H9 (cell line): ENCODE data around the gene ACVR1B. TPM values are rescaled to one million over a fixed set of nuclear protein-coding genes. Genes with fewer than 3 reads are reported as not detected.
A peak's percentile ranks its signal among the peaks of the same experiment; 100 is the strongest.

Experiments
- DNase-seq: peaks from one replicate; pipeline ENCODE4 v3.0.0-alpha.2; 2017
- H2AFZ ChIP-seq: one replicate; pipeline ENCODE4 v1.6.1; 2013; ENCODE audit warnings: mild to moderate bottlenecking, low read length, control low read depth, moderate library complexity
- H2AK5ac ChIP-seq: 2 replicates; pipeline ENCODE4 v1.6.1; 2013; ENCODE audit warnings: low read length, control low read depth, mixed read lengths; ENCODE audit not compliant: insufficient read length
- H2BK120ac ChIP-seq: one replicate; pipeline ENCODE4 v1.6.1; 2013; ENCODE audit warnings: low read depth, mild to moderate bottlenecking, low read length, control low read depth, inconsistent platforms; ENCODE audit not compliant: poor library complexity, severe bottlenecking
- H2BK12ac ChIP-seq: 2 replicates; pipeline ENCODE4 v1.6.1; 2013; ENCODE audit warnings: low read length, control low read depth, mixed read lengths, low read depth; ENCODE audit not compliant: insufficient read length
- H2BK15ac ChIP-seq: 2 replicates; pipeline ENCODE4 v1.6.1; 2013; ENCODE audit warnings: low read depth, low read length, control low read depth
- H2BK20ac ChIP-seq: one replicate; pipeline ENCODE4 v1.6.1; 2013; ENCODE audit warnings: low read depth, mild to moderate bottlenecking, low read length, control low read depth, inconsistent platforms; ENCODE audit not compliant: poor library complexity, severe bottlenecking
- H2BK5ac ChIP-seq: 2 replicates; pipeline ENCODE4 v1.6.1; 2013; ENCODE audit warnings: low read length, control low read depth, mixed read lengths; ENCODE audit not compliant: insufficient read length
- H3K14ac ChIP-seq: 2 replicates; pipeline ENCODE4 v1.6.1; 2013; ENCODE audit warnings: low read length, control low read depth; ENCODE audit not compliant: insufficient read depth
- H3K18ac ChIP-seq: 2 replicates; pipeline ENCODE4 v1.6.1; 2013; ENCODE audit warnings: low read depth, mild to moderate bottlenecking, mixed read lengths, low read length, control low read depth; ENCODE audit not compliant: insufficient read length
- H3K23ac ChIP-seq: 2 replicates; pipeline ENCODE4 v1.6.1; 2013; ENCODE audit warnings: low read length, control low read depth, mixed read lengths, low read depth; ENCODE audit not compliant: insufficient read length
- H3K23me2 ChIP-seq: 2 replicates; pipeline ENCODE4 v1.6.1; 2013; ENCODE audit warnings: low read depth, mild to moderate bottlenecking, mixed read lengths, low read length, control low read depth; ENCODE audit not compliant: insufficient read length, poor library complexity, severe bottlenecking
- H3K27ac ChIP-seq: 2 replicates; pipeline ENCODE4 v1.5.1; 2013; ENCODE audit warnings: low read length, control low read depth, mixed read lengths, low read depth; ENCODE audit not compliant: insufficient read length
- H3K27me3 ChIP-seq: 2 replicates; pipeline ENCODE4 v1.6.1; 2013; ENCODE audit warnings: low read length, control low read depth, inconsistent platforms; ENCODE audit not compliant: insufficient read depth
- H3K4ac ChIP-seq: 2 replicates; pipeline ENCODE4 v1.6.1; 2013; ENCODE audit warnings: low read depth, mild to moderate bottlenecking, control low read depth, inconsistent platforms, low read length, moderate library complexity
- H3K4me1 ChIP-seq: 2 replicates; pipeline ENCODE4 v1.6.1; 2013; ENCODE audit warnings: low read length, control low read depth, inconsistent platforms; ENCODE audit not compliant: insufficient read depth
- H3K4me2 ChIP-seq: 2 replicates; pipeline ENCODE4 v1.6.1; 2013; ENCODE audit warnings: low read length, control low read depth, mixed read lengths; ENCODE audit not compliant: insufficient read length, insufficient read depth
- H3K56ac ChIP-seq: 2 replicates; pipeline ENCODE4 v1.6.1; 2013; ENCODE audit warnings: low read depth, mild to moderate bottlenecking, mixed read lengths, low read length, control low read depth; ENCODE audit not compliant: insufficient read length
- H3K79me1 ChIP-seq: 2 replicates; pipeline ENCODE4 v1.6.1; 2013; ENCODE audit warnings: low read depth, mild to moderate bottlenecking, moderate library complexity, low read length, control low read depth, inconsistent platforms; ENCODE audit not compliant: insufficient read depth, poor library complexity, severe bottlenecking
- H3K79me2 ChIP-seq: 2 replicates; pipeline ENCODE4 v1.6.1; 2013; ENCODE audit warnings: low read length, control low read depth, inconsistent platforms; ENCODE audit not compliant: insufficient read depth
- H3K9ac ChIP-seq: 2 replicates; pipeline ENCODE4 v1.6.1; 2013; ENCODE audit warnings: low read length, control low read depth, mixed read lengths; ENCODE audit not compliant: insufficient read length; ENCODE audit errors: extremely low read depth
- H3K9me3 ChIP-seq: one replicate; pipeline ENCODE4 v1.6.1; 2013; ENCODE audit warnings: low read depth, low read length, inconsistent platforms; ENCODE audit not compliant: control insufficient read depth
- H3T11ph ChIP-seq: one replicate; pipeline ENCODE4 v1.6.1; 2013; ENCODE audit warnings: mild to moderate bottlenecking, low read length, control low read depth, inconsistent platforms
- H4K20me1 ChIP-seq: one replicate; pipeline ENCODE4 v1.6.1; 2013; ENCODE audit not compliant: control insufficient read depth, insufficient read length, insufficient read depth
- H4K5ac ChIP-seq: 2 replicates; pipeline ENCODE4 v1.6.1; 2013; ENCODE audit warnings: low read depth, mild to moderate bottlenecking, mixed read lengths, low read length, control low read depth; ENCODE audit not compliant: insufficient read length
- H4K8ac ChIP-seq: replicated peaks from 2 replicates; pipeline ENCODE4 v1.6.1; 2013; ENCODE audit warnings: low read length, control low read depth, mixed read lengths, low read depth; ENCODE audit not compliant: insufficient read length
- H4K91ac ChIP-seq: 2 replicates; pipeline ENCODE4 v1.6.1; 2013; ENCODE audit warnings: low read depth, mild to moderate bottlenecking, moderate library complexity, mixed read lengths, low read length, control low read depth; ENCODE audit not compliant: insufficient read length
- H3K27ac Mint-ChIP-seq, 3 experiments: 2 replicates in 2 of 3; 3 replicates in 1 of 3; pipeline ENCODE4 v1.8.0; 2020 to 2021; ENCODE audit warnings: mixed read lengths in 3 of 3, mild to moderate bottlenecking in 1 of 3, moderate library complexity in 1 of 3
- H3K27me3 Mint-ChIP-seq: 2 replicates; pipeline ENCODE4 v1.8.0; 2021; ENCODE audit warnings: low read depth, mild to moderate bottlenecking, moderate library complexity, mixed read lengths
- H3K36me3 Mint-ChIP-seq, 3 experiments: 2 replicates in 2 of 3; 3 replicates in 1 of 3; pipeline ENCODE4 v1.8.0; 2020 to 2021; ENCODE audit warnings: low read depth in 3 of 3, mixed read lengths in 3 of 3; ENCODE audit not compliant: insufficient read depth in 1 of 3
- H3K4me1 Mint-ChIP-seq, 2 experiments: 2 replicates each; pipeline ENCODE4 v1.8.0; 2020; ENCODE audit warnings: mixed read lengths in 2 of 2
- H3K4me3 Mint-ChIP-seq, 2 experiments: 2 replicates in 1 of 2; 3 replicates in 1 of 2; pipeline ENCODE4 v1.8.0; 2020 to 2021; ENCODE audit warnings: mild to moderate bottlenecking in 2 of 2, mixed read lengths in 2 of 2, moderate library complexity in 1 of 2
- H3K9me3 Mint-ChIP-seq, 2 experiments: 2 replicates in 1 of 2; 3 replicates in 1 of 2; pipeline ENCODE4 v1.8.0; 2020; ENCODE audit warnings: mild to moderate bottlenecking in 2 of 2, mixed read lengths in 2 of 2, moderate library complexity in 1 of 2
- WGBS: extraction: QIAGEN DNeasy Blood & Tissue Kit; methylation state at CpG from one replicate; pipeline ENCODE4 v1.1.7; 2013; ENCODE audit warnings: missing lambda C conversion rate, low lambda C conversion rate, mixed read lengths; ENCODE audit not compliant: insufficient read length; ENCODE audit errors: extremely low coverage; 5-methylcytosine and 5-hydroxymethylcytosine counted together
- total RNA-seq: library from RNA; stranded (reverse); gene quantifications from 2 replicates; pipeline ENCODE4 v1.2.1, GENCODE V29; 2021
- TF ChIP-seq, protein P1 (sequence below): fragments of 200-600 bp; sonication (generic); conservative IDR thresholded peaks from 3 replicates; pipeline ENCODE4 v1.8.0; 2021; ENCODE audit warnings: antibody characterized with exemption, mild to moderate bottlenecking

The ACVR1B gene
- total RNA-seq, 1 experiment from 2014 or later, result 16.3 TPM

DNA sequence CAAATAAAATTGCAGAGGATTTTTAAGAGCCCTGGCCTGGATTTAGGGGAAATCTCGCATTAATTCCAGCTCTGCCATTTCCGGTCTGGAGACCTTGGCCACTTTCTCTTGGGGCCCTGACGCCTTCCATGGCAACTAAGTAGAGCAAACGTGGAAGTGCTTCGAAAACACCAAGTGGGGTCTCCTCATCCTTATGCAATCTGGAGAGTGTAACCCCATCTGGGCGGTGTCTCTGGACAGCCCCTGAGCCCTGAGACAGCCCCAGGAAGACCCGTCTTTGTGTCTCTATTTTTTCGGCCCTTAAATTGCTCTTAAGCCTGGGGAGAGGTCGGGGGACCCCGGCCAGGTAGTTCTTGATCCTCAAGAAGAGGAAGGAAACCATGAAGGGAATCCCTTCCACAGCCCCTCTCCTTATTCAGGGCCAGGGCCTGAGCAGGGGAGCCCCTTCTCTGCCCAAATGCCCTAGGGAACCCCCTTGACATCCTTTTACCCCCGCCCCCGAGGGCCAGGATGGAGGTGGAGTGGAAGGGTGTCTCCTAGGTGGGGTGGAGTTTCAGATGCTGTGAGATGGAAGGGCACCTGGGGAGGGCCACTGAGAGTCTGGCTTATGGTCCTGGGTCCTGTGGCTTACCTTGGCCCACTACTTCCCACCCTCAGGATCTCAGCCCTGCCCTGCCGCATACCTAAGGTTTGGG, 82.1 kb downstream of the ACVR1B start:
- no peak overlapping the region for H4K5ac ChIP-seq
- H4K8ac ChIP-seq, result no peak overlapping the region
- H3K27ac ChIP-seq, result no peak overlapping the region
- H3K4ac ChIP-seq, result peak overlapping the region; percentile 46
- Mint-ChIP-seq H3K4me3 (peak overlapping the region; percentile 54 to 74), H3K9me3 (no peaks in the 10 kb centered on the region), H3K27me3 (peaks cover 46% of the 10 kb centered on the region), H3K36me3 (peaks cover 0 to 2% (median 0%) of the 10 kb centered on the region in 3 experiments; a peak in 1 of 7 replicates), H3K27ac (peak overlapping the region; percentile 87 to 93 (median 91); a peak in 6 of 7 replicates), H3K4me1 (peaks cover 32 to 46% of the 10 kb centered on the region in 2 experiments)
- H3K27me3 ChIP-seq, result peaks cover 2% of the 10 kb centered on the region; the same call in 1 of the 2 replicates
- no peak overlapping the region for H2AK5ac ChIP-seq
- peaks cover 2% of the 10 kb centered on the region; the same call in 1 of the 2 replicates for H3K4me1 ChIP-seq
- H3K56ac ChIP-seq, result no peak overlapping the region
- no peak overlapping the region for H3T11ph ChIP-seq
- WGBS, result no CpG with 5 or more reads among the region's 13 CpGs
- peak overlapping the region; percentile 52 for H4K91ac ChIP-seq
- H3K14ac ChIP-seq, result peak overlapping the region; percentile 84
- H3K79me1 ChIP-seq, result no peaks in the 10 kb centered on the region
- H3K18ac ChIP-seq, result peak overlapping the region; percentile 74
- TF ChIP-seq, protein P1, sequence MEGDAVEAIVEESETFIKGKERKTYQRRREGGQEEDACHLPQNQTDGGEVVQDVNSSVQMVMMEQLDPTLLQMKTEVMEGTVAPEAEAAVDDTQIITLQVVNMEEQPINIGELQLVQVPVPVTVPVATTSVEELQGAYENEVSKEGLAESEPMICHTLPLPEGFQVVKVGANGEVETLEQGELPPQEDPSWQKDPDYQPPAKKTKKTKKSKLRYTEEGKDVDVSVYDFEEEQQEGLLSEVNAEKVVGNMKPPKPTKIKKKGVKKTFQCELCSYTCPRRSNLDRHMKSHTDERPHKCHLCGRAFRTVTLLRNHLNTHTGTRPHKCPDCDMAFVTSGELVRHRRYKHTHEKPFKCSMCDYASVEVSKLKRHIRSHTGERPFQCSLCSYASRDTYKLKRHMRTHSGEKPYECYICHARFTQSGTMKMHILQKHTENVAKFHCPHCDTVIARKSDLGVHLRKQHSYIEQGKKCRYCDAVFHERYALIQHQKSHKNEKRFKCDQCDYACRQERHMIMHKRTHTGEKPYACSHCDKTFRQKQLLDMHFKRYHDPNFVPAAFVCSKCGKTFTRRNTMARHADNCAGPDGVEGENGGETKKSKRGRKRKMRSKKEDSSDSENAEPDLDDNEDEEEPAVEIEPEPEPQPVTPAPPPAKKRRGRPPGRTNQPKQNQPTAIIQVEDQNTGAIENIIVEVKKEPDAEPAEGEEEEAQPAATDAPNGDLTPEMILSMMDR, result no peak
- peaks cover 2% of the 10 kb centered on the region for H4K20me1 ChIP-seq
- DNase-seq, result no peak
- H3K23ac ChIP-seq, result no peak overlapping the region
- H3K23me2 ChIP-seq, result peaks cover 10% of the 10 kb centered on the region
- peak overlapping the region; percentile 25 for H3K9ac ChIP-seq
- no peak overlapping the region for H2BK20ac ChIP-seq
- peaks cover 1% of the 10 kb centered on the region; the same call in 1 of the 2 replicates for H3K79me2 ChIP-seq
- H2BK120ac ChIP-seq, result peak overlapping the region; percentile 94
- H2BK15ac ChIP-seq, result no peak overlapping the region
- no peak overlapping the region for H2AFZ ChIP-seq
- H3K9me3 ChIP-seq, result no peaks in the 10 kb centered on the region
- H3K4me2 ChIP-seq, result peak overlapping the region; percentile 39
- H2BK5ac ChIP-seq, result no peak overlapping the region
- H2BK12ac ChIP-seq, result peak overlapping the region; percentile 38
